Karpas-422 (cell line): ENCODE results near the gene LMAN2. TPM values are rescaled to one million over a fixed set of nuclear protein-coding genes. Genes with fewer than 3 reads are reported as not detected.

Experiments used
- DNase-seq: peaks from one replicate; pipeline ENCODE4 v3.0.0-alpha.2; 2015
- H2AFZ ChIP-seq: fragments of 200-600 bp; sonication (generic); 2 replicates; pipeline ENCODE4 v1.6.1; 2014; ENCODE audit warnings: antibody characterized with exemption, low read length, mixed read lengths
- H3K27ac ChIP-seq: fragments of 200-600 bp; sonication (generic); 2 replicates; pipeline ENCODE4 v1.5.1; 2014; ENCODE audit warnings: mild to moderate bottlenecking, low read length, moderate library complexity
- H3K27me3 ChIP-seq: fragments of 200-600 bp; sonication (generic); 2 replicates; pipeline ENCODE4 v1.6.1; 2014; ENCODE audit warnings: low read length, mixed read lengths
- H3K36me3 ChIP-seq: fragments of 200-600 bp; sonication (generic); 2 replicates; pipeline ENCODE4 v1.6.1; 2014; ENCODE audit warnings: low read length, mixed read lengths; ENCODE audit not compliant: insufficient read depth
- H3K4me1 ChIP-seq: fragments of 200-600 bp; sonication (generic); 2 replicates; pipeline ENCODE4 v1.6.1; 2014; ENCODE audit warnings: mild to moderate bottlenecking, low read length, mixed read lengths
- H3K4me2 ChIP-seq: fragments of 200-600 bp; sonication (generic); 2 replicates; pipeline ENCODE4 v1.6.1; 2014; ENCODE audit warnings: low read length, low read depth, mild to moderate bottlenecking; ENCODE audit not compliant: poor library complexity, severe bottlenecking
- H3K4me3 ChIP-seq: fragments of 200-600 bp; sonication (generic); 2 replicates; pipeline ENCODE4 v1.5.1; 2014; ENCODE audit warnings: mild to moderate bottlenecking, antibody characterized with exemption, low read length, mixed read lengths
- H3K79me2 ChIP-seq: fragments of 200-600 bp; sonication (generic); 2 replicates; pipeline ENCODE4 v1.6.1; 2014; ENCODE audit warnings: mild to moderate bottlenecking, low read length, mixed read lengths
- H3K9ac ChIP-seq: fragments of 200-600 bp; sonication (generic); 2 replicates; pipeline ENCODE4 v1.6.0; 2014; ENCODE audit warnings: low read length
- H3K9me2 ChIP-seq: fragments of 200-600 bp; sonication (generic), shearing (Covaris generic); replicated peaks from 2 replicates; pipeline ENCODE4 v1.6.0; 2014; ENCODE audit warnings: mild to moderate bottlenecking, low read length, moderate library complexity; ENCODE audit not compliant: insufficient read depth
- H3K9me3 ChIP-seq: fragments of 300-700, 200-600 bp; sonication (generic); 2 replicates; pipeline ENCODE4 v1.6.1; 2014; ENCODE audit warnings: low read length, mixed read lengths
- H4K20me1 ChIP-seq: fragments of 200-600 bp; sonication (generic); 2 replicates; pipeline ENCODE4 v1.6.1; 2014; ENCODE audit warnings: mild to moderate bottlenecking, antibody characterized with exemption, low read length, low read depth; ENCODE audit not compliant: insufficient read depth
- total RNA-seq: library from RNA; depleted of rRNA; stranded (reverse); fragments of >200 nt; shearing (Covaris generic); gene quantifications from 2 replicates; pipeline ENCODE4 v1.2.3, GENCODE V29; 2014; ENCODE audit warnings: low replicate concordance

The LMAN2 gene
- total RNA-seq, 1 experiment from 2014 or later, result 116 TPM

DNA sequence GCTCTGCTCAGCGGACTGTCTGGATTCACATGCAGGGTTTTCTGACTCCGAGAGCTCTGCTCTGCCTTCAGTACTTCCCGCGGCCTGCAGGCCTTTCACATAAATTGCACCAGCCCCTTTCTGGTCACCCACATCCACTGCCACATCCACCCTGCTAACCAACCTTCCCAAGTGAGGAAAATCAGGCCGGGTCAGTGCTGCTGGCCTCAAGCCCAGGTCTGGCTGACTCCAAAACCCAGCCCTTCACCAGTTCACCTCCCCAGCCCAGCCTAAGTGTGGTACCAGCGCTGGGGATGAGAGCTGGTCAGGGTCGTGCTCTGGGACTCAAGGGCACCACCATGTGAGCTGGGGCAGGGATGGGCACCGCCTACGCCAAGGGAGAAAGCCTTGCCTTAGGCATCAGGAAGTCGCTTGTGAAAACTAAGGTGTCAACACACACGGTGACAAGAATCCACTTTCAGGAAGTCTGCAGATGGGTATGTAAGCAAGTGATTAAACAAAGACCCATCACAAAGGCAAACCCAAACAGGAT lies 12.3 kb downstream of the LMAN2 start:
- Histone ChIP-seq H3K4me1 (no peaks in the 10 kb centered on the region), H3K4me2 (no peak overlapping the region), H3K9ac (no peak overlapping the region), H3K9me3 (no peaks in the 10 kb centered on the region), H3K9me2 (no peaks in the 10 kb centered on the region), H3K79me2 (peaks cover 38% of the 10 kb centered on the region), H3K27ac (no peak overlapping the region), H3K36me3 (peaks cover 19% of the 10 kb centered on the region; the same call in 1 of the 2 replicates), H4K20me1 (peaks cover 9% of the 10 kb centered on the region; the same call in 1 of the 2 replicates), H2AFZ (no peak overlapping the region), H3K27me3 (no peaks in the 10 kb centered on the region), H3K4me3 (no peak overlapping the region)
- DNase-seq, result no peak

- Histone ChIP-seq H3K79me2 (peaks cover 34% of the 10 kb centered on the region), H4K20me1 (peaks cover 9% of the 10 kb centered on the region; the same call in 1 of the 2 replicates), H3K36me3 (peaks cover 22% of the 10 kb centered on the region; the same call in 1 of the 2 replicates), H3K9me2 (no peaks in the 10 kb centered on the region), H3K4me1 (no peaks in the 10 kb centered on the region), H2AFZ (no peak overlapping the region), H3K9ac (no peak overlapping the region), H3K27ac (no peak overlapping the region), H3K4me2 (no peak overlapping the region), H3K9me3 (no peaks in the 10 kb centered on the region), H3K4me3 (no peak overlapping the region), H3K27me3 (no peaks in the 10 kb centered on the region)
- DNase-seq, result no peak
Observed at GRCh38 chr5:177338251-177339106, 13.0 kb downstream of the LMAN2 start.

GRCh38 chr5:177336603-177337494 lies 14.6 kb downstream of the LMAN2 start:
- no peak for DNase-seq
- Histone ChIP-seq H3K79me2 (peaks cover 22% of the 10 kb centered on the region), H3K4me3 (no peak overlapping the region), H3K36me3 (peaks cover 17% of the 10 kb centered on the region; the same call in 1 of the 2 replicates), H2AFZ (no peak overlapping the region), H4K20me1 (peaks cover 9% of the 10 kb centered on the region; the same call in 1 of the 2 replicates), H3K9me3 (no peaks in the 10 kb centered on the region), H3K4me2 (no peak overlapping the region), H3K27ac (no peak overlapping the region), H3K27me3 (no peaks in the 10 kb centered on the region), H3K9ac (no peak overlapping the region), H3K9me2 (no peaks in the 10 kb centered on the region), H3K4me1 (no peaks in the 10 kb centered on the region)

- H3K4me3 ChIP-seq, result no peak overlapping the region
- no peak overlapping the region for H3K27ac ChIP-seq
- H3K27me3 ChIP-seq, result no peaks in the 10 kb centered on the region
- no peaks in the 10 kb centered on the region for H3K4me1 ChIP-seq
- peak; percentile 83 for DNase-seq
- H3K4me2 ChIP-seq, result no peak overlapping the region
- no peaks in the 10 kb centered on the region for H3K9me3 ChIP-seq
- no peaks in the 10 kb centered on the region for H3K9me2 ChIP-seq
- peaks cover 15% of the 10 kb centered on the region for H3K79me2 ChIP-seq
- H3K9ac ChIP-seq, result no peak overlapping the region
- peaks cover 9% of the 10 kb centered on the region; the same call in 1 of the 2 replicates for H4K20me1 ChIP-seq
- H3K36me3 ChIP-seq, result peaks cover 11% of the 10 kb centered on the region; the same call in 1 of the 2 replicates
- H2AFZ ChIP-seq, result no peak overlapping the region
Observed at GRCh38 chr5:177336112-177336511, 15.4 kb downstream of the LMAN2 start.

GRCh38 chr5:177335701-177336065 lies 15.8 kb downstream of the LMAN2 start:
- no peaks in the 10 kb centered on the region for H3K4me1 ChIP-seq
- peaks cover 11% of the 10 kb centered on the region; the same call in 1 of the 2 replicates for H3K36me3 ChIP-seq
- H3K9ac ChIP-seq, result no peak overlapping the region

DNA sequence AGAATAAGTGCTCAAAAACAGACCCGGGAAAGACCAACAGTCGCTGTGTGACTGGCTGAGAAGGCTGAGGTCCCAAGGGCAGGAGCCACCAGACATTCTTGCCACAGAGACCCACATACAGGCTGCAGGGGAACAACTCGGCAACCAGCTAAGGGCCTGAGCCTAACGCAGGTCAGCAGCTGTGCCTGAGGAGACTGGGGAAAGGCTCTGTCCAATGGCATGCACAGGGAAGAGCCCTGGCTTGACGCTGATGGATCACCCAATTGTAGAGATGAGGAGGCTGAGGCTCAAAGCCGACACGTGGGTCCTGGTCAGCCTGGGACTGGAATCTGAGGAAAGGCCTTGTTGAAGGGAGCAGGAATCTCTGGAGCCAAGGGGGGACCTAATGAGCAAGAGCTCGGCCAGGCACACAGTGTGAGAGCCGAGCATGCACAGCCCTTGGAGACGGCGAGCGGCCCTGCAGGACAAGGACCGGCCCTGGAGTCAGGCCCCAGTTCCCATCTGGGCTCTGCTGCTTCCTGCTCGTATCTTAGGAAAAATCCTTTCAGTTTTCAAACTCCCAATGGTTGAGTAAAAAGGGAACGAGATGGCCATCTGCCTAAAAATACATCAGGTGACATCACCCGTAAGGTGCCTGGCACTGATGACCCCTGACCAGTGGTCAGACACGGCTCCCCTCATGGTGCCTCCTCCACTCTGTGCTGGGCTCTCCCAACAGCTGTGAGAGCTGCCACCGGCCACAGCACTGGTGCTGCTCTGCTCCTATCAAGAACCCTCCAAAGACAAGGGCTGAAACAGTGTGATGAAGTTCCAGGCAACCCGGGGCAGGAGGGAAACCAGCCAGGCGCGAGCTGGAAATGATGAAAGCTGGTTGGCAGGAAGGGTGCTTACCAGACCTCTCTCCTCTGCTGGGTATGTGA lies 16.4 kb downstream of the LMAN2 start:
- Histone ChIP-seq H3K27me3 (no peaks in the 10 kb centered on the region), H4K20me1 (peaks cover 9% of the 10 kb centered on the region; the same call in 1 of the 2 replicates), H3K9me2 (no peaks in the 10 kb centered on the region)

More at GRCh38 chr5:177335701-177336065, 15.8 kb downstream of the LMAN2 start:
- H3K4me2 ChIP-seq, result no peak overlapping the region
- no peak overlapping the region for H3K4me3 ChIP-seq
- H3K27ac ChIP-seq, result no peak overlapping the region
- peaks cover 9% of the 10 kb centered on the region; the same call in 1 of the 2 replicates for H4K20me1 ChIP-seq
- no peak for DNase-seq
- peaks cover 15% of the 10 kb centered on the region for H3K79me2 ChIP-seq
- no peaks in the 10 kb centered on the region for H3K9me2 ChIP-seq
- H3K9me3 ChIP-seq, result no peaks in the 10 kb centered on the region
- no peaks in the 10 kb centered on the region for H3K27me3 ChIP-seq
- H2AFZ ChIP-seq, result no peak overlapping the region

GRCh38 chr5:177334155-177334551 lies 17.3 kb downstream of the LMAN2 start:
- Histone ChIP-seq H3K9ac (no peak overlapping the region), H3K4me1 (no peaks in the 10 kb centered on the region), H3K9me2 (no peaks in the 10 kb centered on the region), H4K20me1 (peaks cover 6% of the 10 kb centered on the region; the same call in 1 of the 2 replicates), H3K27ac (no peak overlapping the region), H3K4me3 (no peak overlapping the region), H3K9me3 (no peaks in the 10 kb centered on the region), H3K36me3 (peaks cover 11% of the 10 kb centered on the region; the same call in 1 of the 2 replicates), H3K27me3 (no peaks in the 10 kb centered on the region), H3K4me2 (no peak overlapping the region), H2AFZ (no peak overlapping the region), H3K79me2 (peaks cover 4% of the 10 kb centered on the region; the same call in 1 of the 2 replicates)
- DNase-seq, result no peak

More for the DNA sequence above, 16.4 kb downstream of the LMAN2 start:
- H3K4me2 ChIP-seq, result no peak overlapping the region
- DNase-seq, result no peak
- H3K4me1 ChIP-seq, result no peaks in the 10 kb centered on the region
- peaks cover 11% of the 10 kb centered on the region; the same call in 1 of the 2 replicates for H3K36me3 ChIP-seq
- H3K9ac ChIP-seq, result no peak overlapping the region
- no peak overlapping the region for H3K4me3 ChIP-seq
- H2AFZ ChIP-seq, result no peak overlapping the region
- H3K27ac ChIP-seq, result no peak overlapping the region
- H3K79me2 ChIP-seq, result peaks cover 13% of the 10 kb centered on the region
- no peaks in the 10 kb centered on the region for H3K9me3 ChIP-seq
